ENCODE results near the gene PRB4. TPM values are rescaled to one million over a fixed set of nuclear protein-coding genes. Genes with fewer than 3 reads are reported as not detected.

Gene PRB4
- total RNA-seq, 1 experiment from 2014 or later: not detected

DNA sequence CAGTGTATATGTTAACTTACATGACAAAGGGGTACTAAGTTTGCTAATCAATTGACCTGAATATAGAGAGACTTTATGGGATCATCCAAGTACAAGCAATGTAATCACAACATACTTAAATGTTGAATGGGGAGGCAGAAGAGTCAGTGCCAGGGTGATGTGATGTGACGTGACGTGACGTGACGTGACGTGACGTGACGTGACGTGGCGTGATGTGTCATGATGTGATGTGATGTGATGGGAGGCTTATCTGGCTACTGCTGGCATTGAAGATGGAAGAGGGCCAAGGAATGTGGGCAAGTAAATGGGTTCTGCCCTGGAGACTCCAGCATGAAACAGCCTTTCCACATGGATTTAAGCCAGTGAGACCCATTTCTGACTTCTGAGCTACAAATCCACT is 38.2 kb upstream of the PRB4 start:
- H2AK5ac ChIP-seq (ENCODE audit: insufficient read length, low read length): no peak overlapping the region
- H4K8ac ChIP-seq (replicated peaks; ENCODE audit: insufficient read length, low read depth, low read length): no peak overlapping the region
- no peaks in the 10 kb centered on the region for H3K4me1 ChIP-seq (ENCODE audit: insufficient read depth, low read length)
- no peak overlapping the region for H3K14ac ChIP-seq (ENCODE audit: insufficient read depth, low read length)
- no peak overlapping the region for H2BK5ac ChIP-seq (ENCODE audit: insufficient read length, low read length)
- no peak overlapping the region for H3K56ac ChIP-seq (ENCODE audit: insufficient read length, low read depth, low read length)
- no peak overlapping the region for H3K23ac ChIP-seq (ENCODE audit: insufficient read length, low read depth, low read length)
- H2BK20ac ChIP-seq (ENCODE audit: low read depth, low read length, poor library complexity, severe bottlenecking): no peak overlapping the region
- no peak overlapping the region for H3K4me2 ChIP-seq (ENCODE audit: insufficient read depth, insufficient read length, low read length)
- H2BK12ac ChIP-seq (ENCODE audit: insufficient read length, low read depth, low read length): no peak overlapping the region
- Mint-ChIP-seq H3K36me3 (ENCODE audit: insufficient read depth in 1 of 3, low read depth in 3 of 3) (no peaks in the 10 kb centered on the region), H3K4me1 (no peaks in the 10 kb centered on the region), H3K4me3 (no peak overlapping the region), H3K27ac (no peak overlapping the region), H3K27me3 (ENCODE audit: low read depth) (no peaks in the 10 kb centered on the region), H3K9me3 (no peaks in the 10 kb centered on the region)
- no peak overlapping the region for H2BK15ac ChIP-seq (ENCODE audit: low read depth, low read length)
- H4K5ac ChIP-seq (ENCODE audit: insufficient read length, low read depth, low read length): no peak overlapping the region
- no peak overlapping the region for H3K4ac ChIP-seq (ENCODE audit: low read depth, low read length)
- no CpG with 5 or more reads among the region's 9 CpGs for WGBS (ENCODE audit: extremely low coverage, insufficient read length, low lambda C conversion rate)
- no peak overlapping the region for H4K91ac ChIP-seq (ENCODE audit: insufficient read length, low read depth, low read length)
- H3K23me2 ChIP-seq (ENCODE audit: insufficient read length, low read depth, low read length, poor library complexity, severe bottlenecking): no peaks in the 10 kb centered on the region
- H3K9ac ChIP-seq (ENCODE audit: extremely low read depth, insufficient read length, low read length): no peak overlapping the region
- H3K27ac ChIP-seq (ENCODE audit: insufficient read length, low read depth, low read length): no peak overlapping the region
- TF ChIP-seq, protein P1, sequence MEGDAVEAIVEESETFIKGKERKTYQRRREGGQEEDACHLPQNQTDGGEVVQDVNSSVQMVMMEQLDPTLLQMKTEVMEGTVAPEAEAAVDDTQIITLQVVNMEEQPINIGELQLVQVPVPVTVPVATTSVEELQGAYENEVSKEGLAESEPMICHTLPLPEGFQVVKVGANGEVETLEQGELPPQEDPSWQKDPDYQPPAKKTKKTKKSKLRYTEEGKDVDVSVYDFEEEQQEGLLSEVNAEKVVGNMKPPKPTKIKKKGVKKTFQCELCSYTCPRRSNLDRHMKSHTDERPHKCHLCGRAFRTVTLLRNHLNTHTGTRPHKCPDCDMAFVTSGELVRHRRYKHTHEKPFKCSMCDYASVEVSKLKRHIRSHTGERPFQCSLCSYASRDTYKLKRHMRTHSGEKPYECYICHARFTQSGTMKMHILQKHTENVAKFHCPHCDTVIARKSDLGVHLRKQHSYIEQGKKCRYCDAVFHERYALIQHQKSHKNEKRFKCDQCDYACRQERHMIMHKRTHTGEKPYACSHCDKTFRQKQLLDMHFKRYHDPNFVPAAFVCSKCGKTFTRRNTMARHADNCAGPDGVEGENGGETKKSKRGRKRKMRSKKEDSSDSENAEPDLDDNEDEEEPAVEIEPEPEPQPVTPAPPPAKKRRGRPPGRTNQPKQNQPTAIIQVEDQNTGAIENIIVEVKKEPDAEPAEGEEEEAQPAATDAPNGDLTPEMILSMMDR (conservative IDR thresholded peaks at IDR 0.05): no peak
- H3T11ph ChIP-seq (ENCODE audit: low read length): no peak overlapping the region
- no peak overlapping the region for H3K18ac ChIP-seq (ENCODE audit: insufficient read length, low read depth, low read length)
- no peak overlapping the region for H2BK120ac ChIP-seq (ENCODE audit: low read depth, low read length, poor library complexity, severe bottlenecking)
- DNase-seq: no peak
- H3K9me3 ChIP-seq (ENCODE audit: control insufficient read depth, low read depth, low read length): no peaks in the 10 kb centered on the region
- H4K20me1 ChIP-seq (ENCODE audit: control insufficient read depth, insufficient read depth, insufficient read length): no peaks in the 10 kb centered on the region
- no peaks in the 10 kb centered on the region for H3K27me3 ChIP-seq (ENCODE audit: insufficient read depth, low read length)
- H3K79me1 ChIP-seq (ENCODE audit: insufficient read depth, low read depth, low read length, poor library complexity, severe bottlenecking): no peaks in the 10 kb centered on the region
- H3K79me2 ChIP-seq (ENCODE audit: insufficient read depth, low read length): no peaks in the 10 kb centered on the region
- H2AFZ ChIP-seq (ENCODE audit: low read length): no peak overlapping the region
